Endothelial cell of umbilical vein (primary cell): ENCODE data around the gene MIB1. TPM values are rescaled to one million over a fixed set of nuclear protein-coding genes. Genes with fewer than 3 reads are reported as not detected.

Experiments used
- BruUV-seq: library from RNA; stranded (reverse); fragments of 400-500 nt; replicated peaks from 2 replicates; lab custom pipeline; 2021; lab: Mats Ljungman, UMichigan
- CTCF ChIA-PET: fragments of 300-600, 350-600 bp; sonication (Branson Sonifier 250); formaldehyde crosslinking; loops from one replicate; lab custom pipeline; 2021; ENCODE audit warnings: antibody characterized with exemption, inconsistent platforms; lab: Charles Lee
- POLR2A ChIA-PET: fragments of 300-600, 350-600 bp; sonication (Branson Sonifier 250); formaldehyde crosslinking; loops from one replicate; lab custom pipeline; 2021; ENCODE audit warnings: antibody characterized with exemption, inconsistent platforms; lab: Charles Lee
- DNase-seq: peaks from one replicate; pipeline ENCODE4 v3.0.0-alpha.2; 2011; ENCODE audit warnings: low read depth, low spot score
- FAIRE-seq: peaks from 2 replicates; lab custom pipeline; 2011; peaks lifted over from hg19 to GRCh38; lab: Jason Lieb, UNC
- H2AFZ ChIP-seq: 2 replicates; pipeline ENCODE4 v1.6.0; 2012; ENCODE audit warnings: low read depth, low read length, control low read depth, inconsistent platforms
- H3K27ac ChIP-seq: 2 replicates; pipeline ENCODE4 v1.5.1; 2011; ENCODE audit warnings: low read depth, mild to moderate bottlenecking, control low read depth, low read length, moderate library complexity; ENCODE audit not compliant: insufficient read depth
- H3K27me3 ChIP-seq, 2 experiments: 2 replicates each; pipeline versions ENCODE4 v1.6.0 to v1.6.1; 2011; ENCODE audit warnings: low read length in 2 of 2, mixed read lengths in 1 of 2; ENCODE audit not compliant: control insufficient read depth in 2 of 2, insufficient read depth in 2 of 2
- H3K36me3 ChIP-seq, 2 experiments: 2 replicates in 1 of 2; 3 replicates in 1 of 2; pipeline ENCODE4 v1.5.1; 2011; ENCODE audit warnings: low read length in 2 of 2, mild to moderate bottlenecking in 1 of 2, moderate library complexity in 1 of 2; ENCODE audit not compliant: control insufficient read depth in 2 of 2, insufficient read depth in 2 of 2; ENCODE audit errors: extremely low read depth in 1 of 2
- H3K4me1 ChIP-seq: 3 replicates; pipeline ENCODE4 v1.5.1; 2011; ENCODE audit warnings: mild to moderate bottlenecking, low read length; ENCODE audit not compliant: control insufficient read depth, insufficient read depth; ENCODE audit errors: extremely low read depth
- H3K4me2 ChIP-seq: 2 replicates; pipeline ENCODE4 v1.6.1; 2011; ENCODE audit warnings: low read length, control low read depth, mixed read lengths; ENCODE audit not compliant: insufficient read depth
- H3K4me3 ChIP-seq, 3 experiments: fragments of 200-600 bp in 1 of 3; sonication (generic), shearing (Covaris generic) in 1 of 3; replicated peaks in 1 of 3; 2 replicates each; pipeline ENCODE4 v1.5.1; 2011 to 2016; ENCODE audit warnings: control low read depth in 3 of 3, low read length in 3 of 3, mild to moderate bottlenecking in 2 of 3, inconsistent platforms in 1 of 3, low read depth in 1 of 3, moderate library complexity in 1 of 3; ENCODE audit not compliant: insufficient read depth in 1 of 3
- H3K79me2 ChIP-seq: 2 replicates; pipeline ENCODE4 v1.6.0; 2012; ENCODE audit warnings: low read length, inconsistent platforms; ENCODE audit not compliant: control insufficient read depth, insufficient read depth
- H3K9ac ChIP-seq: replicated peaks from 2 replicates; pipeline ENCODE3; 2011; ENCODE audit warnings: low read length, control low read depth; ENCODE audit not compliant: insufficient read depth; ENCODE audit errors: extremely low read depth
- H3K9me1 ChIP-seq: replicated peaks from 3 replicates; pipeline ENCODE4 v1.6.0; 2011; ENCODE audit warnings: mild to moderate bottlenecking, low read length; ENCODE audit not compliant: control insufficient read depth, insufficient read depth; ENCODE audit errors: extremely low read depth
- H3K9me3 ChIP-seq: replicated peaks from 2 replicates; pipeline ENCODE4 v1.5.1; 2012; ENCODE audit warnings: low read length, inconsistent platforms; ENCODE audit not compliant: control insufficient read depth, insufficient read depth
- H4K20me1 ChIP-seq: replicated peaks from 2 replicates; pipeline ENCODE3; 2011; ENCODE audit warnings: mild to moderate bottlenecking, low read length; ENCODE audit not compliant: control insufficient read depth, insufficient read depth; ENCODE audit errors: extremely low read depth
- EZH2 ChIP-seq: IDR thresholded peaks from 2 replicates; pipeline ENCODE4 v1.6.1; 2012; ENCODE audit warnings: borderline replicate concordance, low read depth, mild to moderate bottlenecking, moderate library complexity, low read length, inconsistent platforms; ENCODE audit not compliant: severe bottlenecking
- FOS ChIP-seq: IDR thresholded peaks from 2 replicates; pipeline ENCODE4 v1.6.1; 2011; ENCODE audit warnings: mild to moderate bottlenecking, low read length, moderate library complexity, borderline replicate concordance; ENCODE audit not compliant: insufficient read depth
- GATA2 ChIP-seq: IDR thresholded peaks from 2 replicates; pipeline ENCODE4 v1.7.0; 2011; ENCODE audit warnings: low read depth, mild to moderate bottlenecking, moderate library complexity, mixed read lengths, low read length; ENCODE audit not compliant: insufficient read length, insufficient read depth
- JUN ChIP-seq: IDR thresholded peaks from 2 replicates; pipeline ENCODE4 v1.6.1; 2011; ENCODE audit warnings: borderline replicate concordance, low read depth; ENCODE audit not compliant: insufficient read length, insufficient read depth
- MAX ChIP-seq: IDR thresholded peaks from 2 replicates; pipeline ENCODE4 v1.6.1; 2011; ENCODE audit not compliant: insufficient read depth, insufficient read length
- MYC ChIP-seq: IDR thresholded peaks from one replicate; pipeline ENCODE4 v1.6.1; 2011; ENCODE audit warnings: mild to moderate bottlenecking, low read depth, low read length
- POLR2A ChIP-seq: IDR thresholded peaks from 2 replicates; pipeline ENCODE4 v1.6.1; 2012; ENCODE audit warnings: low read depth, mild to moderate bottlenecking, control low read depth, low read length
- POLR2AphosphoS5 ChIP-seq: IDR thresholded peaks from 2 replicates; pipeline ENCODE4 v1.6.1; 2012; ENCODE audit warnings: low read depth, mild to moderate bottlenecking, control low read depth, low read length, moderate library complexity; ENCODE audit not compliant: insufficient read depth
- dilution Hi-C: fragments of 300-500 bp; cut with MboI; formaldehyde crosslinking; loops from one replicate; pipeline ENCODE4 v1.15.0; 2019; ENCODE audit warnings: low sequenced_read_pairs; ENCODE audit not compliant: extremely low pct_ligation_motif_present
- intact Hi-C: fragments of 100-400 bp; cut with micrococcal nuclease; formaldehyde crosslinking; loops from one replicate; pipeline ENCODE4 v1.10.0; 2022
- polyA plus RNA-seq, 4 experiments: library from polyadenylated mRNA; depleted of rRNA in 3 of 4; stranded (reverse) in 3 of 4; unstranded in 1 of 4; fragments of >200 nt; gene quantifications; 2 replicates each; pipeline versions ENCODE4 v1.2.1 to v1.2.3, GENCODE V29; 2011 to 2012; ENCODE audit warnings: missing spikeins in 1 of 4
- total RNA-seq: library from RNA; stranded (reverse); gene quantifications from 2 replicates; pipeline ENCODE4 v1.2.3, GENCODE V29; 2021
- TF ChIP-seq, protein P1 (sequence below), 2 donors: IDR thresholded peaks; 1 replicate in 1 of 2; 2 replicates in 1 of 2; pipeline ENCODE4 v1.5.1; 2011; ENCODE audit warnings: low read length in 2 of 2, mild to moderate bottlenecking in 2 of 2, moderate library complexity in 2 of 2, control low read depth in 1 of 2, inconsistent platforms in 1 of 2, low read depth in 1 of 2; ENCODE audit not compliant: insufficient read depth in 1 of 2; ENCODE audit errors: extremely low read depth in 1 of 2

The MIB1 gene
- total and polyA plus RNA-seq, 2 donors (not counting 3 experiments of a cell fraction or from before 2014, with no cell fraction given): 6.3 to 37.5 TPM

DNA sequence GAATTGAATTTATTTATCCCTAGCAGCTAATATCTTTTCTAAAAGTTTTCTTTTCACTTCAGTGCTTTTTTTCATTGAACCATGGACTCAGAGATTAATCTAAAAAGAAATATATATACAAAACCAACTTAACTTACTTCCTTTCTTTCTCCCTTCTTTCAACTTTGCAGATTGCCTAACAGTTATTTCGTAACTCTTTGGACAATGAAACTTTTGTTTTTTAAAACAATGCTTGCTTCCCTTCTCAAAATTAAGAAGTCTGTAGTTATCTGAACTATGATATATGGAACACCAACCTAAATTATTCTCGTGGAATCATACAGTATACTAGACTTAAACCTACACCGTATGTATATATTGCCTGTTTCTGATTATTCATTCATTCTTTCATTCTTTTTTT is 62.9 kb downstream of the MIB1 start:
- ChIA-PET POLR2A (no interaction called here), CTCF (no interaction called here)
- peaks cover 2% of the 10 kb centered on the region in 2 experiments for H3K36me3 ChIP-seq
- H3K4me2 ChIP-seq: no peak overlapping the region
- no peaks in the 10 kb centered on the region for H3K27me3 ChIP-seq
- no peak overlapping the region for H3K4me3 ChIP-seq
- TF ChIP-seq POLR2A (no peak), GATA2 (no peak), MYC (no peak), MAX (no peak), POLR2AphosphoS5 (no peak), FOS (no peak), EZH2 (no peak), JUN (no peak)
- TF ChIP-seq, protein P1, sequence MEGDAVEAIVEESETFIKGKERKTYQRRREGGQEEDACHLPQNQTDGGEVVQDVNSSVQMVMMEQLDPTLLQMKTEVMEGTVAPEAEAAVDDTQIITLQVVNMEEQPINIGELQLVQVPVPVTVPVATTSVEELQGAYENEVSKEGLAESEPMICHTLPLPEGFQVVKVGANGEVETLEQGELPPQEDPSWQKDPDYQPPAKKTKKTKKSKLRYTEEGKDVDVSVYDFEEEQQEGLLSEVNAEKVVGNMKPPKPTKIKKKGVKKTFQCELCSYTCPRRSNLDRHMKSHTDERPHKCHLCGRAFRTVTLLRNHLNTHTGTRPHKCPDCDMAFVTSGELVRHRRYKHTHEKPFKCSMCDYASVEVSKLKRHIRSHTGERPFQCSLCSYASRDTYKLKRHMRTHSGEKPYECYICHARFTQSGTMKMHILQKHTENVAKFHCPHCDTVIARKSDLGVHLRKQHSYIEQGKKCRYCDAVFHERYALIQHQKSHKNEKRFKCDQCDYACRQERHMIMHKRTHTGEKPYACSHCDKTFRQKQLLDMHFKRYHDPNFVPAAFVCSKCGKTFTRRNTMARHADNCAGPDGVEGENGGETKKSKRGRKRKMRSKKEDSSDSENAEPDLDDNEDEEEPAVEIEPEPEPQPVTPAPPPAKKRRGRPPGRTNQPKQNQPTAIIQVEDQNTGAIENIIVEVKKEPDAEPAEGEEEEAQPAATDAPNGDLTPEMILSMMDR (IDR thresholded peaks at IDR 0.05; ENCODE audit: extremely low read depth in 1 of 2, insufficient read depth in 1 of 2, low read depth in 1 of 2, low read length in 2 of 2): no peak
- H3K9me3 ChIP-seq: no peaks in the 10 kb centered on the region
- intact Hi-C loops (no loop called here), dilution Hi-C loops (no loop called here)
- FAIRE-seq (no peak), DNase-seq (no peak)
- H4K20me1 ChIP-seq: no peaks in the 10 kb centered on the region
- H3K4me1 ChIP-seq: no peaks in the 10 kb centered on the region
- no peaks in the 10 kb centered on the region for H3K79me2 ChIP-seq
- H3K9me1 ChIP-seq: no peaks in the 10 kb centered on the region
- no peak overlapping the region for H3K9ac ChIP-seq
- H2AFZ ChIP-seq: no peak overlapping the region
- no peak overlapping the region for H3K27ac ChIP-seq
- no TSS peak for BruUV-seq
